Stimulated activated CD4-positive, alpha-beta T cell treated with anti-CD3 and anti-CD28 coated beads, Interleukin-12 subunit alpha, Interleukin-12 subunit beta, amount 100 ng/mL, for 24 hours (primary cell): ENCODE measurements around the gene SPRR2E.
"Not testable (repeated sequence)": the region's sequence is repeated elsewhere in the genome, so short reads cannot be mapped to it uniquely, and the experiment has no call there.

Experiments
- DNase-seq, 2 experiments: peaks; one replicate each; pipeline ENCODE4 v3.0.0-alpha.2; 2020; ENCODE audit warnings: low read depth in 2 of 2

Gene SPRR2E

DNA sequence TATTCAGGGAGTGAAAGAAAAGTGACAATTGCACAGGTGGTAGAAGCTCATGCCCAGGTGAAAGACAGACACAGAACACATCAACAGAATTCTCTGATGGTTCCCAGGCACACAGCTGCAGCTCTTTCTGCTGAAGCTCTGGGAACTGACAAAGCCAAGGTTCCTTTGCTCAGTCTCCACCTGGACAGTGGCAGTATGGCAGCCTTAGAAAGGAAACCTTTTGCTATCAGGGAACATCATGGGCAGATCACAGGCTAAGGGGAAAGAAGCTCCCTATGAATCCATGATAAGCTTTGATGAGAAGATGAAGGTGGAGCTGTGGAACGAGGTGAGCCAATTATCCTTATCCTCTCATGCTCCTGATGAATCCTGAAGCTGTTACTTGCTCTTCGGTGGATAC, 24.1 kb downstream of the SPRR2E start:
- no peak for DNase-seq

DNA sequence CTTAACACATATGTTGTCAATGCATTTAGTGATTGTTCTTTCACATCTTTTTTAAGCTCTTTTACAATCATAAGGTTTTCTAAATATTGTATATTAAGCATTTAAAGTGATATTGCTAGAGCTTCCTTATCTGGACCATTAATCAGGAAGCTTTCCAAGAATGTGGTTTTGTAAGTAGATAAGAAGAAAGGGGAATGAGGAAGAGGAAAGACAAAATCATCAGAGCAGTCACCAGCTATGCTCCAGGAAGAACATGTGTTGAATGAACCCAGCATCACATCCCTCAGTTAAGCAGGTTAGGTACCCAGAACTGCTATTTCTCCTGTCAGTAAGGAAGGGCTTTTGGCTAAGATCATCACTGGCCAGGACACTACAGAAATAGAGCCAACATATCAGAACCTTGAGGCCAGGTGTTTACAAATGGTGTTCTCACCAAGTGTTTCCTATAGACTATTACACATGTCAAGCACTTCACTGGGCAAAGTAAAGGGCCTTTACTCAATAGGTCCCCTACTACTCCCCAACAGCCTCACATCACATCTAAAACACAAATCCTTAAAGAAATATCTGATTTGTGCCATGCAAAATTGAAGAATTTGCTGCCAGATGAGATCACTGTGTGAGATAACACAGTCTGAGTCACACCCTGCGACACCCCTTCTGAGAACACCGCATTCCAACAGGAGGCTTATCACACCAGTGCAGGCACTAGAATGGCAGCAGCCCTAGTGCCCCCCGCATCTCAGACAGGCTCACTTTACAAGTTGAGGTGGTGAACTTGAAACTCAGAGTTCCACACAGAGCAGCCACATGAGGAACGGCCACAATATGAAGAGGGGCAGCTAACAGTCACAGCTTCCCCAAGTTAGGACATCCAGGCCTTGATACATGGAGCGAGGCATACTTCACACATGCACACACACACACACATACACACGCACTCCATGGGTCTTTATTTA, 35.2 kb downstream of the SPRR2E start:
- no peak for DNase-seq

DNA sequence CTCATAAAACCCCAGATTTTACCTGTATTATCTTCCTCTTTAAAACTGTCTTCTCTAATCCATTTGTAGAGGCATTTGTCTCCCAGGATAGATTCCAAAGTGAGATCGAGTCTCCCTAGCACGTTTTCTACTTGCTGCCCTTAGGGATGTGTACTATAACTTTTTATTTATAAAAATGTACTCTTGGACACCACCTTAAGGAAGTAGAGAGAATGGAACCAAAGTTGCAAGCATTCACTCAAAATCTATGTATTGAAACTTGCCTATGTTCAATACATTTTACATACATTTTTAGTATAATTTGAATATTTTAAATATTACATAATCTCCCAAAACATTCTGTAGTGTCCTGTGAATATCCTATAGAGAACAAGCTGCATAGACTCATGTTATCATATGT, 36.2 kb downstream of the SPRR2E start:
- no peak for DNase-seq

DNA sequence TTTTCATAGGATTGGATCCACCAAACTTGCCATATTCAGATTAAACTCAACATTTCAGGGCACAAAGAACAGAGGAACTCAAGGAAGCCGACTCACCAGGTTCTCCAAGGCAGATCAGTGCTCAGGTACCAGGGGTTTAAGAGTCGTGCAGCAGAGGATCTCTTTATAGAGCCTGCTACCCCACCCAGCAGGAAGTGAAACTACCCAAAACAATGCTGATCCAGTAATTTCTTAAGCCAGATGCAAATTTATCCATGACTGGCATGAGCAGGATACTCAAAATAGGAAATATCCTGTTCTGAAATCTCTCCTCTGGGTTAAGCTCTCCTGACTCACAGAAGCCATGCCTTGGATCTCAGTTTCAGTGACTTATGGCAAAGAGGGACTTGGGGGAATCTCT, 37.0 kb downstream of the SPRR2E start, which contains the start of gene SPRR2A:
TSS of gene SPRR2A (minus strand) at position 138 of the 400 bp plus-strand sequence. CDS start 777 bp downstream, outside the sequence.
- no peak for DNase-seq

DNA sequence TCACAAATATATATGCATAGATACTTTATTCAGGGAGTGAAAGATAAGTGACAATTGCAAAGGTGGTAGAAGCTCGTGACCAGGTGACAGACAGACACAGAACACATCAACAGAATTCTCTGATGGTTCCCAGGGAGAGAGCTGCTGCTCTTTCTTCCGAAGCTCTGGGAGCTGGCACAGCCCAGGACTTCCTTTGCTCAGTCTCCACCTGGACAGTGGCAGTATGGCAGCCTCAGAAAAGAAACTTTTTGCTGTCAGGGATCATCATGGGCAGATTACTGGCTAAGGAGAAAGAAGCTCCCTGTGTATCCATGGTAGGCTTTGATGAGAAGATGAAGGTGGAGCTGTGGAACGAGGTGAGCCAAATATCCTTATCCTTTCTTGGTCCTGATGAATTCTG, 38.2 kb downstream of the SPRR2E start:
- DNase-seq: not testable (repeated sequence)

DNA sequence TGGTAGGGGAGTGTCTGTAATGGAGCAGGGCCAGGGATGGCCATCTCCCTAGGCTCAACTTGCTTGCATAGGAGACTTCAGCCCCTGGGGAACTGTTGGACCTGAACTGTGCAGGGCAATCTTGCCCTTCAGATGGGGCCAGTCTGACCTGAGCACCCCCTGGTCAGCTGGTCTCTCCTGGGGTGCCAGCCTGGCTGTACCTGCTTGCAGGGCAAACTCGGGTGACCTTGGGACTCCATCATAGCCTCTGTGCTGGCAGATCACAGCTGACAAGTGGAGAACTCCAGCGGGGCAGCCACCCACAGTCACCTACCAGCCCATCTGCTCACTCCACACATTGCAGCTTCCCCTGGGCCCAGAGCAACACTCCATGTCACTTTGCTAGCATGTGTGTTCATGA, 45.1 kb downstream of the SPRR2E start:
- no peak for DNase-seq
